HepG2 (cell line): Measurements from ENCODE around the gene PNPLA1. TPM values are rescaled to one million over a fixed set of nuclear protein-coding genes. Genes with fewer than 3 reads are reported as not detected.
A peak's percentile ranks its signal among the peaks of the same experiment; 100 is the strongest.

Experiments
- ARNT2 ChIP-seq: sonication (generic); formaldehyde crosslinking; IDR thresholded peaks from 2 replicates; pipeline ENCODE4 v1.8.0; 2022; ENCODE audit warnings: mild to moderate bottlenecking, low read depth, missing genetic modification reagents, moderate library complexity
- ATAD3A ChIP-seq: sonication (generic); formaldehyde crosslinking; IDR thresholded peaks from 2 replicates; pipeline ENCODE4 v1.4.0; 2020; ENCODE audit warnings: missing genetic modification reagents
- CBX2 ChIP-seq, 2 experiments: fragments of 200-600 bp in 1 of 2; sonication (generic); formaldehyde crosslinking in 1 of 2; IDR thresholded peaks; 2 replicates each; pipeline versions ENCODE4 v1.7.0 to v1.8.1; 2018 to 2022; ENCODE audit warnings: low read depth in 2 of 2, low read length in 1 of 2, mild to moderate bottlenecking in 1 of 2, missing genetic modification reagents in 1 of 2
- CHCHD3 ChIP-seq: sonication (generic); formaldehyde crosslinking; IDR thresholded peaks from 2 replicates; pipeline ENCODE4 v1.8.0; 2022; ENCODE audit warnings: mild to moderate bottlenecking, missing genetic modification reagents, moderate library complexity
- ELF3 ChIP-seq: IDR thresholded peaks from 2 replicates; pipeline ENCODE4 v1.6.1; 2016; ENCODE audit warnings: missing genetic modification reagents, missing compliant biosample characterization
- FOSL2 ChIP-seq: sonication (generic); formaldehyde crosslinking; IDR thresholded peaks from 2 replicates; pipeline ENCODE4 v1.4.0; 2020; ENCODE audit warnings: missing genetic modification reagents
- GABPB1 ChIP-seq: IDR thresholded peaks from 2 replicates; pipeline ENCODE4 v1.6.1; 2016; ENCODE audit warnings: mild to moderate bottlenecking, missing genetic modification reagents, moderate library complexity, missing compliant biosample characterization
- GTF3A ChIP-seq: sonication (generic); formaldehyde crosslinking; conservative IDR thresholded peaks from 2 replicates; pipeline ENCODE4 v1.4.0; 2020; ENCODE audit warnings: mild to moderate bottlenecking, missing genetic modification reagents
- KDM4B ChIP-seq: sonication (generic); formaldehyde crosslinking; IDR thresholded peaks from 2 replicates; pipeline ENCODE4 v1.4.0; 2020; ENCODE audit warnings: missing genetic modification reagents
- KLF9 ChIP-seq: IDR thresholded peaks from 2 replicates; pipeline ENCODE4 v1.6.1; 2016; ENCODE audit warnings: low read depth
- MED8 ChIP-seq: sonication (generic); formaldehyde crosslinking; IDR thresholded peaks from 2 replicates; pipeline ENCODE4 v1.8.1; 2023; ENCODE audit warnings: mild to moderate bottlenecking, missing genetic modification reagents; ENCODE audit not compliant: insufficient replicate concordance
- MXI1 ChIP-seq: IDR thresholded peaks from 3 replicates; pipeline ENCODE4 v1.6.1; 2012; ENCODE audit warnings: low read depth, low read length, inconsistent platforms, borderline replicate concordance
- NR2F2 ChIP-seq: IDR thresholded peaks from 2 replicates; pipeline ENCODE4 v1.6.1; 2012; ENCODE audit warnings: low read depth, inconsistent platforms, borderline replicate concordance
- PHF21A ChIP-seq: sonication (generic); formaldehyde crosslinking; IDR thresholded peaks from 2 replicates; pipeline ENCODE4 v1.5.0; 2020; ENCODE audit warnings: mild to moderate bottlenecking, missing genetic modification reagents
- SIN3A ChIP-seq: IDR thresholded peaks from 2 replicates; pipeline ENCODE4 v1.6.1; 2011; ENCODE audit warnings: low read depth, mild to moderate bottlenecking, control low read depth, low read length, borderline replicate concordance
- SMC3 ChIP-seq: IDR thresholded peaks from 2 replicates; pipeline ENCODE4 v1.6.1; 2011; ENCODE audit warnings: low read length, improper control_type of control experiment
- YY1 ChIP-seq: IDR thresholded peaks from 2 replicates; pipeline ENCODE4 v1.6.1; 2011; ENCODE audit warnings: low read length, low read depth, moderate library complexity, mild to moderate bottlenecking; ENCODE audit not compliant: insufficient read depth, insufficient replicate concordance
- ZBTB42 ChIP-seq: sonication (generic); formaldehyde crosslinking; IDR thresholded peaks from 2 replicates; pipeline ENCODE4 v1.5.0; 2020; ENCODE audit warnings: mild to moderate bottlenecking, missing genetic modification reagents
- ZNF138 ChIP-seq: sonication (generic); formaldehyde crosslinking; IDR thresholded peaks from 2 replicates; pipeline ENCODE4 v1.5.0; 2020; ENCODE audit warnings: mild to moderate bottlenecking, low read depth, missing genetic modification reagents
- ZNF3 ChIP-seq: IDR thresholded peaks from 2 replicates; pipeline ENCODE4 v1.7.0; 2017; ENCODE audit warnings: inconsistent platforms
- ZNF33B ChIP-seq: sonication (generic); formaldehyde crosslinking; IDR thresholded peaks from 2 replicates; pipeline ENCODE4 v1.5.1; 2020; ENCODE audit warnings: mild to moderate bottlenecking, missing genetic modification reagents
- ZNF605 ChIP-seq: sonication (generic); formaldehyde crosslinking; IDR thresholded peaks from 2 replicates; pipeline ENCODE4 v1.8.0; 2022; ENCODE audit warnings: mild to moderate bottlenecking, missing genetic modification reagents
- polyA plus RNA-seq, 8 experiments: library from polyadenylated mRNA; depleted of rRNA in 3 of 8; stranded (reverse) in 7 of 8; unstranded in 1 of 8; fragments of >200 nt; fragmentation: Illumina TruSeq in 4 of 8; extraction: Trizol in 4 of 8; gene quantifications; 2 replicates each; pipeline versions ENCODE4 v1.2.1 to v1.2.3, GENCODE V29; 2011 to 2016; ENCODE audit warnings: low read depth in 4 of 8, missing spikeins in 1 of 8, mixed read lengths in 1 of 8; ENCODE audit not compliant: insufficient read depth in 1 of 8
- total RNA-seq, 5 experiments: library from RNA; depleted of rRNA; stranded (reverse); fragments of >200 nt; fragmentation: Illumina TruSeq; extraction: Trizol; gene quantifications; 2 replicates each; pipeline ENCODE4 v1.2.3, GENCODE V29; 2016; ENCODE audit warnings: low read depth in 1 of 5
- TF ChIP-seq, protein P1 (sequence below): IDR thresholded peaks from 2 replicates; pipeline ENCODE4 v1.6.1; 2016; ENCODE audit warnings: low read depth, control low read depth
- TF ChIP-seq, protein P2 (sequence below): IDR thresholded peaks from 2 replicates; pipeline ENCODE4 v1.6.1; 2018; ENCODE audit warnings: missing genetic modification reagents, mild to moderate bottlenecking, missing compliant biosample characterization
- TF ChIP-seq, protein P3 (sequence below): sonication (generic); formaldehyde crosslinking; IDR thresholded peaks from 2 replicates; pipeline ENCODE4 v1.5.0; 2020; ENCODE audit warnings: mild to moderate bottlenecking, missing genetic modification reagents, borderline replicate concordance

The PNPLA1 gene
- total and polyA plus RNA-seq, 2 of the 13 experiments (the other 11 are each of a cell fraction or from before 2014, with no cell fraction given): not detected

DNA sequence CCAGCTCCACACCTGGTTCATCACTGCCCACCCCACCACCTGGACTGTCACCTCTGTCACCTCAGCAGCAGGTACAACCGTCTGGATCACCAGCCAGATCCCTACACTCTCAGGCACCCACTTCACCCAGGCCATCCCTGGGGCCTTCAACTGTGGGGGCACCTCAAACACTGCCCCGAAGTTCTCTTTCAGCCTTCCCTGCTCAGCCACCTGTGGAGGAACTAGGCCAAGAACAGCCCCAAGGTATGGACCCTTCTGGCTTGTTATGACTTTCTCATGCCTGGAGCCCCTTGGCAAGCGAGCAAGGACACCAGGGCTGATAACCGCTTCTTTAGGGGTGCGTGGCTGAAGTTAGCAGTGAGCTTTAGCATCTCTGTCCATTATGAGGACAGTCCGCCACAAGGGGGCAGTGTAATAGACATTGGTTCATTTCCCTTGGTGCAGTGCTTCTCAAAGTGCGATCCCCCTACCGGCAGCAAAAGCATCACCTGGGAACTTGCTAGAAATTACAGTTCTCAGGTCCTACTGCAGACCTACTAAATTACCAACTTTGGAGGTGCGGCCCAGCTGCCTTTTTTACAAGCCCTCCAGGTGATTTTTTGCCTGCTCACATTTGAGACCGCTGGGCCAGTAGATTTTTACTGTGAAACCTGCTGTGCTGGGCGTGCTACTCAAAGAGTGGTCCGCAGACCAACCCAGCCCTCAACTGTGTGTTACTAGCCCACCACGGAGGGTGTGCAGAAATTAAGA, 32.5 kb downstream of the PNPLA1 start (continued):
- TF ChIP-seq, protein P1, sequence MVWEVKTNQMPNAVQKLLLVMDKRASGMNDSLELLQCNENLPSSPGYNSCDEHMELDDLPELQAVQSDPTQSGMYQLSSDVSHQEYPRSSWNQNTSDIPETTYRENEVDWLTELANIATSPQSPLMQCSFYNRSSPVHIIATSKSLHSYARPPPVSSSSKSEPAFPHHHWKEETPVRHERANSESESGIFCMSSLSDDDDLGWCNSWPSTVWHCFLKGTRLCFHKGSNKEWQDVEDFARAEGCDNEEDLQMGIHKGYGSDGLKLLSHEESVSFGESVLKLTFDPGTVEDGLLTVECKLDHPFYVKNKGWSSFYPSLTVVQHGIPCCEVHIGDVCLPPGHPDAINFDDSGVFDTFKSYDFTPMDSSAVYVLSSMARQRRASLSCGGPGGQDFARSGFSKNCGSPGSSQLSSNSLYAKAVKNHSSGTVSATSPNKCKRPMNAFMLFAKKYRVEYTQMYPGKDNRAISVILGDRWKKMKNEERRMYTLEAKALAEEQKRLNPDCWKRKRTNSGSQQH (CRISPR knock-in tag): 0 out of 2 replicates have a peak, but pooled peaks have one; percentile 54
- TF ChIP-seq CBX2 (IDR thresholded peaks at IDR 0.05; ENCODE audit: low read depth, low read length): no peak
- no peak for TF ChIP-seq CBX2 (CRISPR knock-in tag; IDR thresholded peaks at IDR 0.05; ENCODE audit: low read depth)
- no peak for TF ChIP-seq ZBTB42 (CRISPR knock-in tag)
- peak; percentile 29; the same call in 1 of the 2 replicates for TF ChIP-seq GABPB1 (CRISPR knock-in tag)
- no peak for TF ChIP-seq GTF3A (CRISPR knock-in tag)
- no peak for TF ChIP-seq MED8 (CRISPR knock-in tag)
- TF ChIP-seq ZNF605 (CRISPR knock-in tag): no peak
- no peak for TF ChIP-seq ZNF138 (CRISPR knock-in tag)
- TF ChIP-seq ELF3 (CRISPR knock-in tag): 0 out of 2 replicates have a peak, but pooled peaks have one; percentile 26
- no peak for TF ChIP-seq CHCHD3
- peak; percentile 24 for TF ChIP-seq YY1
- no peak for TF ChIP-seq ZNF33B (CRISPR knock-in tag)
- 0 out of 3 replicates have a peak, but pooled peaks have one; percentile 23 for TF ChIP-seq MXI1
- TF ChIP-seq ARNT2 (CRISPR knock-in tag): no peak
- no peak for TF ChIP-seq NR2F2
- peak; percentile 25; the same call in 1 of the 2 replicates for TF ChIP-seq ZNF3 (CRISPR knock-in tag)
- no peak for TF ChIP-seq SIN3A
- TF ChIP-seq FOSL2 (CRISPR knock-in tag): peak; percentile 44
- TF ChIP-seq ATAD3A: no peak
- TF ChIP-seq, protein P2, sequence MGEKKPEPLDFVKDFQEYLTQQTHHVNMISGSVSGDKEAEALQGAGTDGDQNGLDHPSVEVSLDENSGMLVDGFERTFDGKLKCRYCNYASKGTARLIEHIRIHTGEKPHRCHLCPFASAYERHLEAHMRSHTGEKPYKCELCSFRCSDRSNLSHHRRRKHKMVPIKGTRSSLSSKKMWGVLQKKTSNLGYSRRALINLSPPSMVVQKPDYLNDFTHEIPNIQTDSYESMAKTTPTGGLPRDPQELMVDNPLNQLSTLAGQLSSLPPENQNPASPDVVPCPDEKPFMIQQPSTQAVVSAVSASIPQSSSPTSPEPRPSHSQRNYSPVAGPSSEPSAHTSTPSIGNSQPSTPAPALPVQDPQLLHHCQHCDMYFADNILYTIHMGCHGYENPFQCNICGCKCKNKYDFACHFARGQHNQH (CRISPR knock-in tag): 0 out of 2 replicates have a peak, but pooled peaks have one; percentile 34
- 0 out of 2 replicates have a peak, but pooled peaks have one; percentile 32 for TF ChIP-seq KDM4B (CRISPR knock-in tag)
- TF ChIP-seq, protein P3, sequence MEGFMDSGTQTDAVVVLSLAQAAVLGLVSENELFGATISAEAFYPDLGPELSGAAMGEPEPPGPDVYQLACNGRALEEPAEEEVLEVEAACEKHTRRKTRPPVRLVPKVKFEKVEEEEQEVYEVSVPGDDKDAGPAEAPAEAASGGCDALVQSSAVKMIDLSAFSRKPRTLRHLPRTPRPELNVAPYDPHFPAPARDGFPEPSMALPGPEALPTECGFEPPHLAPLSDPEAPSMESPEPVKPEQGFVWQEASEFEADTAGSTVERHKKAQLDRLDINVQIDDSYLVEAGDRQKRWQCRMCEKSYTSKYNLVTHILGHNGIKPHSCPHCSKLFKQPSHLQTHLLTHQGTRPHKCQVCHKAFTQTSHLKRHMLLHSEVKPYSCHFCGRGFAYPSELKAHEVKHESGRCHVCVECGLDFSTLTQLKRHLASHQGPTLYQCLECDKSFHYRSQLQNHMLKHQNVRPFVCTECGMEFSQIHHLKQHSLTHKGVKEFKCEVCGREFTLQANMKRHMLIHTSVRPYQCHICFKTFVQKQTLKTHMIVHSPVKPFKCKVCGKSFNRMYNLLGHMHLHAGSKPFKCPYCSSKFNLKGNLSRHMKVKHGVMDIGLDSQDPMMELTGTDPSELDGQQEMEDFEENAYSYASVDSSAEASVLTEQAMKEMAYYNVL (CRISPR knock-in tag): 0 out of 2 replicates have a peak, but pooled peaks have one; percentile 16
- peak; percentile 98 for TF ChIP-seq SMC3
- TF ChIP-seq KLF9 (CRISPR knock-in tag): no peak
- no peak for TF ChIP-seq PHF21A (CRISPR knock-in tag)
